Measurements from ENCODE around the gene TMEFF2. TPM values are rescaled to one million over a fixed set of nuclear protein-coding genes. Genes with fewer than 3 reads are reported as not detected.

Gene TMEFF2
- total RNA-seq, 1 experiment from 2014 or later: 0.12 TPM

DNA sequence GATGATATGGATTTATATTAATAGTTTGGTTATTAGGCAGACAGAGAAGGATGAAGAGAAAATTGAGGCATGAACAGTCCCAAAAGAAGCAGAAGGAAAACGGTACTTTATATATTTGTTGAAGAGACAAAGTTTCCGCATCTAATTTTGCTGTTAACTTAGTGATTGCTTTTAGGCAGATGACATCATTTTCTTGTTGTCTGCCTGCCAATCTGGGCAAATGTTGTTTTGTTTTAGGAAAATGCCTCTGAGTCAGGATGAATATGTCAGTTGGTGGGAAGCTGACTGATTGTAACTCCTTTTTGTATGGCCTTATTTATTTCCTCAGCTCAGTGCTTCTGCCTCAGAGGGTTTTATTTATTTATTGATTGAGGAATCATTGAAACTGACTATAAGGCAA, 295.3 kb downstream of the TMEFF2 start:
- DNase-seq (ENCODE audit: low read depth): peak; percentile 85

All from RPMI7951 (cell line).